H1 (cell line): ENCODE data around the gene TMEM97. TPM values are rescaled to one million over a fixed set of nuclear protein-coding genes. Genes with fewer than 3 reads are reported as not detected.
A peak's percentile ranks its signal among the peaks of the same experiment; 100 is the strongest.

ENCODE experiments used
- CTCF ChIA-PET: fragments of 300-600 bp; sonication (Branson Sonifier 250); formaldehyde crosslinking; loops from one replicate; lab custom pipeline; 2021; ENCODE audit not compliant: partially characterized antibody; lab: Charles Lee
- POLR2A ChIA-PET: fragments of 300-600 bp; sonication (Branson Sonifier 250); formaldehyde crosslinking; loops from one replicate; lab custom pipeline; 2021; ENCODE audit warnings: inconsistent platforms; ENCODE audit not compliant: partially characterized antibody; lab: Charles Lee
- DNase-seq, 2 experiments: peaks; one replicate each; pipeline versions ENCODE4 v3.0.0 to v3.0.0-alpha.2; 2010 to 2022; ENCODE audit warnings: low spot score in 2 of 2, low read depth in 1 of 2, mixed read lengths in 1 of 2
- FAIRE-seq: peaks from 2 replicates; lab custom pipeline; 2011; peaks lifted over from hg19 to GRCh38; lab: Jason Lieb, UNC
- H2AFZ ChIP-seq: 2 replicates; pipeline ENCODE4 v1.8.1; 2012; ENCODE audit warnings: low read length, inconsistent platforms
- H2AK5ac ChIP-seq: 2 replicates; pipeline ENCODE4 v1.6.1; 2013; ENCODE audit warnings: low read depth, low read length
- H2BK120ac ChIP-seq: replicated peaks from 2 replicates; pipeline ENCODE3; 2013; ENCODE audit warnings: low read depth, low read length, inconsistent platforms
- H2BK12ac ChIP-seq: 2 replicates; pipeline ENCODE4 v1.6.1; 2013; ENCODE audit warnings: low read depth, low read length
- H2BK15ac ChIP-seq: 2 replicates; pipeline ENCODE4 v1.6.1; 2013; ENCODE audit warnings: low read length
- H2BK20ac ChIP-seq: 2 replicates; pipeline ENCODE4 v1.6.1; 2013; ENCODE audit warnings: low read length
- H2BK5ac ChIP-seq: 2 replicates; pipeline ENCODE4 v1.6.1; 2013; ENCODE audit warnings: low read depth, low read length
- H3K14ac ChIP-seq: 2 replicates; pipeline ENCODE4 v1.6.1; 2013; ENCODE audit warnings: inconsistent platforms; ENCODE audit not compliant: insufficient read length
- H3K18ac ChIP-seq: 2 replicates; pipeline ENCODE4 v1.6.1; 2013; ENCODE audit warnings: low read length; ENCODE audit errors: extremely low read depth
- H3K23ac ChIP-seq: 2 replicates; pipeline ENCODE4 v1.6.1; 2013; ENCODE audit warnings: inconsistent platforms; ENCODE audit not compliant: insufficient read length
- H3K23me2 ChIP-seq: 2 replicates; pipeline ENCODE4 v1.6.1; 2013; ENCODE audit warnings: low read depth, low read length
- H3K27ac ChIP-seq: 2 replicates; pipeline ENCODE4 v1.6.1; 2011; ENCODE audit warnings: low read depth, low read length, inconsistent platforms
- H3K27me3 ChIP-seq, 4 experiments: replicated peaks in 1 of 4; 1 replicate in 1 of 4; 2 replicates in 3 of 4; pipeline versions ENCODE4 v1.6.1 to v1.8.1; 2011 to 2013; ENCODE audit warnings: low read length in 3 of 4, mild to moderate bottlenecking in 3 of 4, inconsistent platforms in 2 of 4, mixed read lengths in 2 of 4, moderate library complexity in 1 of 4; ENCODE audit not compliant: control insufficient read depth in 3 of 4, insufficient read depth in 3 of 4; ENCODE audit errors: extremely low read depth in 1 of 4
- H3K36me3 ChIP-seq, 4 experiments: 2 replicates each; pipeline versions ENCODE4 v1.6.1 to v1.8.1; 2011 to 2013; ENCODE audit warnings: mild to moderate bottlenecking in 4 of 4, low read length in 3 of 4, moderate library complexity in 2 of 4, control low read depth in 1 of 4, inconsistent platforms in 1 of 4; ENCODE audit not compliant: insufficient read depth in 4 of 4, control insufficient read depth in 2 of 4
- H3K4ac ChIP-seq: replicated peaks from 2 replicates; pipeline ENCODE3; 2013; ENCODE audit warnings: low read length, low read depth, mixed read lengths, inconsistent platforms; ENCODE audit not compliant: insufficient read length
- H3K4me1 ChIP-seq, 4 experiments: replicated peaks in 1 of 4; 1 replicate in 1 of 4; 2 replicates in 3 of 4; pipeline versions ENCODE4 v1.6.1 to v1.8.1; 2011 to 2013; ENCODE audit warnings: low read length in 3 of 4, inconsistent platforms in 2 of 4, mixed read lengths in 1 of 4; ENCODE audit not compliant: insufficient read depth in 4 of 4, control insufficient read depth in 3 of 4
- H3K4me2 ChIP-seq, 2 experiments: 2 replicates each; pipeline versions ENCODE4 v1.6.1 to v1.8.1; 2011 to 2013; ENCODE audit warnings: low read depth in 2 of 2, low read length in 2 of 2, control low read depth in 1 of 2, inconsistent platforms in 1 of 2, mild to moderate bottlenecking in 1 of 2; ENCODE audit not compliant: insufficient read depth in 1 of 2
- H3K4me3 ChIP-seq, 4 experiments: fragments of 200-600, 300-600 bp in 1 of 4; sonication (generic), shearing (Covaris generic), sonication (Bioruptor Twin) in 1 of 4; 2 replicates each; pipeline versions ENCODE4 v1.5.1 to v1.8.1; 2011 to 2016; ENCODE audit warnings: low read length in 4 of 4, low read depth in 3 of 4, control low read depth in 2 of 4, inconsistent platforms in 2 of 4, mild to moderate bottlenecking in 2 of 4, mixed read lengths in 1 of 4, moderate library complexity in 1 of 4; ENCODE audit not compliant: insufficient read depth in 2 of 4; ENCODE audit errors: extremely low read depth in 1 of 4
- H3K56ac ChIP-seq: replicated peaks from 2 replicates; pipeline ENCODE3; 2013; ENCODE audit warnings: low read depth, mild to moderate bottlenecking, mixed read lengths, low read length, inconsistent platforms; ENCODE audit not compliant: insufficient read length
- H3K79me1 ChIP-seq: 2 replicates; pipeline ENCODE4 v1.6.1; 2013; ENCODE audit warnings: low read depth, low read length, control low read depth
- H3K79me2 ChIP-seq, 2 experiments: 2 replicates each; pipeline versions ENCODE4 v1.6.1 to v1.8.1; 2012 to 2013; ENCODE audit warnings: low read length in 2 of 2, mild to moderate bottlenecking in 2 of 2, inconsistent platforms in 1 of 2; ENCODE audit not compliant: insufficient read depth in 2 of 2, control insufficient read depth in 1 of 2
- H3K9ac ChIP-seq, 4 experiments: replicated peaks in 1 of 4; 1 replicate in 1 of 4; 2 replicates in 3 of 4; pipeline versions ENCODE4 v1.6.1 to v1.8.1; 2011 to 2013; ENCODE audit warnings: low read depth in 3 of 4, low read length in 3 of 4, control low read depth in 2 of 4, mild to moderate bottlenecking in 2 of 4, moderate library complexity in 2 of 4, inconsistent platforms in 1 of 4; ENCODE audit errors: extremely low read depth in 1 of 4
- H3K9me3 ChIP-seq, 2 experiments: 2 replicates each; pipeline versions ENCODE4 v1.6.1 to v1.8.1; 2012 to 2013; ENCODE audit warnings: mild to moderate bottlenecking in 2 of 2, moderate library complexity in 2 of 2, control low read depth in 1 of 2, inconsistent platforms in 1 of 2, low read depth in 1 of 2, low read length in 1 of 2, mixed read lengths in 1 of 2; ENCODE audit not compliant: insufficient read depth in 2 of 2
- H4K20me1 ChIP-seq, 2 experiments: replicated peaks in 1 of 2; 2 replicates each; pipeline versions ENCODE3 to v1.8.1; 2011 to 2013; ENCODE audit warnings: inconsistent platforms in 2 of 2, low read length in 2 of 2, mild to moderate bottlenecking in 1 of 2; ENCODE audit not compliant: insufficient read depth in 2 of 2, control insufficient read depth in 1 of 2
- H4K5ac ChIP-seq: 2 replicates; pipeline ENCODE4 v1.6.1; 2013; ENCODE audit warnings: low read length, low read depth, mixed read lengths, inconsistent platforms; ENCODE audit not compliant: insufficient read length
- H4K8ac ChIP-seq: 2 replicates; pipeline ENCODE4 v1.8.0; 2013; ENCODE audit warnings: mild to moderate bottlenecking, moderate library complexity, low read length, inconsistent platforms; ENCODE audit not compliant: insufficient read depth; ENCODE audit errors: extremely low read depth
- H4K91ac ChIP-seq: replicated peaks from 2 replicates; pipeline ENCODE3; 2013; ENCODE audit warnings: low read length, mixed read lengths, inconsistent platforms; ENCODE audit not compliant: insufficient read length
- BCL11A ChIP-seq, 2 experiments: IDR thresholded peaks; one replicate each; pipeline ENCODE4 v1.6.1; 2011; ENCODE audit warnings: low read depth in 2 of 2, low read length in 2 of 2, mild to moderate bottlenecking in 2 of 2
- CBX8 ChIP-seq: fragments of 300-800, 300-1000 bp; sonication (generic); IDR thresholded peaks from 2 replicates; pipeline ENCODE4 v1.7.1; 2016; ENCODE audit warnings: low read depth, low read length, borderline replicate concordance
- CEBPB ChIP-seq: IDR thresholded peaks from 2 replicates; pipeline ENCODE4 v1.6.1; 2012; ENCODE audit warnings: low read depth, low read length
- KDM4A ChIP-seq: IDR thresholded peaks from one replicate; pipeline ENCODE4 v1.7.1; 2012; ENCODE audit warnings: low read depth, mild to moderate bottlenecking, moderate library complexity, low read length, inconsistent platforms; ENCODE audit not compliant: severe bottlenecking
- RBBP5 ChIP-seq: IDR thresholded peaks from 2 replicates; pipeline ENCODE4 v1.7.1; 2012; ENCODE audit warnings: low read depth, mild to moderate bottlenecking, inconsistent platforms, low read length, moderate library complexity, borderline replicate concordance
- RNF2 ChIP-seq: fragments of 200-900, 300-1000 bp; sonication (generic); IDR thresholded peaks from 2 replicates; pipeline ENCODE4 v1.7.1; 2016; ENCODE audit warnings: borderline replicate concordance, low read depth, mild to moderate bottlenecking, antibody characterized with exemption, low read length; ENCODE audit not compliant: poor library complexity, severe bottlenecking; ENCODE audit errors: missing control alignments
- SIX5 ChIP-seq: IDR thresholded peaks from 2 replicates; pipeline ENCODE4 v1.6.1; 2011; ENCODE audit warnings: mild to moderate bottlenecking, low read depth, low read length
- SP2 ChIP-seq: IDR thresholded peaks from 2 replicates; pipeline ENCODE4 v1.6.1; 2012; ENCODE audit warnings: mild to moderate bottlenecking, low read length, inconsistent platforms
- WGBS, 2 experiments: shearing (Covaris generic) in 1 of 2; methylation state at CpG; one replicate each; pipeline versions ENCODE4 v1.1.6 to v1.1.7; 2013 to 2015; ENCODE audit warnings: low lambda C conversion rate in 2 of 2, mixed read lengths in 2 of 2, inconsistent platforms in 1 of 2, low coverage in 1 of 2, missing lambda C conversion rate in 1 of 2; ENCODE audit not compliant: insufficient replicate concordance in 2 of 2, insufficient coverage in 1 of 2, insufficient read length in 1 of 2; ENCODE audit errors: extremely low coverage in 1 of 2, missing lambda C conversion rate in 1 of 2; 5-methylcytosine and 5-hydroxymethylcytosine counted together
- polyA plus RNA-seq, 7 experiments: library from polyadenylated mRNA; depleted of rRNA in 3 of 7; stranded (reverse) in 5 of 7; unstranded in 2 of 7; fragments of >200 nt in 5 of 7; fragments of 200-250 nt in 2 of 7; gene quantifications; 1 replicate in 5 of 7; 2 replicates in 1 of 7; 4 replicates in 1 of 7; pipeline versions ENCODE4 v1.2.1 to v1.2.3, GENCODE V29; 2011 to 2013; ENCODE audit warnings: missing spikeins in 2 of 7, mixed read lengths in 2 of 7
- total RNA-seq: library from RNA; stranded (reverse); fragmentation: NEBNext Ultra II Directional; extraction: Animal tissue kit (Norgen Biotek cat#: 25700); gene quantifications from 2 replicates; pipeline ENCODE4 v1.2.1, GENCODE V29; 2021
- TF ChIP-seq, protein P1 (sequence below): IDR thresholded peaks from 2 replicates; pipeline ENCODE4 v1.6.1; 2011; ENCODE audit warnings: low read depth, mild to moderate bottlenecking, low read length; ENCODE audit not compliant: insufficient read depth

TMEM97 gene
- total and polyA plus RNA-seq, 2 of the 8 experiments (the other 6 are each of a cell fraction or from before 2014, with no cell fraction given), result 126 to 130 TPM

- Histone ChIP-seq H3K9ac (peak overlapping the region; percentile 69 to 90 (median 70); a peak in 6 of 7 replicates), H2AK5ac (no peak overlapping the region), H3K79me1 (peaks cover 16% of the 10 kb centered on the region), H3K27me3 (no peaks in the 10 kb centered on the region), H3K36me3 (no peaks in the 10 kb centered on the region), H4K20me1 (peaks cover 4 to 5% of the 10 kb centered on the region in 2 experiments), H3K14ac (no peak overlapping the region), H3K18ac (no peak overlapping the region), H2BK20ac (no peak overlapping the region), H3K23ac (no peak overlapping the region), H4K91ac (no peak overlapping the region), H3K4me3 (peak overlapping the region; percentile 73 to 95 (median 82)), H4K5ac (no peak overlapping the region), H2BK120ac (no peak overlapping the region), H3K56ac (no peak overlapping the region), H3K9me3 (no peaks in the 10 kb centered on the region), H2BK12ac (no peak overlapping the region), H3K4me1 (peaks cover 0 to 10% (median 8%) of the 10 kb centered on the region in 4 experiments; a peak in 6 of 7 replicates), H2AFZ (peak overlapping the region; percentile 1; the same call in 1 of the 2 replicates), H2BK5ac (peak overlapping the region; percentile 75; the same call in 1 of the 2 replicates), H2BK15ac (no peak overlapping the region), H3K4me2 (peak overlapping the region; percentile 78 to 91), H4K8ac (peak overlapping the region; percentile 72; the same call in 1 of the 2 replicates), H3K27ac (peak overlapping the region; percentile 67; the same call in 1 of the 2 replicates), H3K79me2 (peaks cover 0 to 13% of the 10 kb centered on the region in 2 experiments; a peak in 2 of 4 replicates), H3K4ac (no peak overlapping the region), H3K23me2 (peaks cover 10% of the 10 kb centered on the region; the same call in 1 of the 2 replicates)
- no peak for FAIRE-seq
- CTCF ChIA-PET, result interaction anchor here (1.1 to 1.9 kb wide), 7 partner anchors 12 to 102 kb away, joined by 3 to 7 read pairs (median 5); partner anchors contain the start of gene VTN
- POLR2A ChIA-PET, result interaction anchor here (1.2 to 2.5 kb wide), 7 partner anchors 9 to 23 kb away, joined by 4 to 19 read pairs (median 12); partner anchors contain the start of genes POLDIP2 and TMEM97
- WGBS, 2 experiments, result 24% methylated on average over 18 of the region's 18 CpGs; no CpG with 5 or more reads in 1 of the 2 experiments
- no peak for DNase-seq
- TF ChIP-seq RNF2 (no peak), RBBP5 (no peak), SP2 (no peak), BCL11A (IDR thresholded peaks at IDR 0.05; ENCODE audit: low read depth in 2 of 2, low read length in 2 of 2) (no peak), SIX5 (no peak), CEBPB (no peak), CBX8 (no peak), KDM4A (no peak)
- TF ChIP-seq, protein P1, sequence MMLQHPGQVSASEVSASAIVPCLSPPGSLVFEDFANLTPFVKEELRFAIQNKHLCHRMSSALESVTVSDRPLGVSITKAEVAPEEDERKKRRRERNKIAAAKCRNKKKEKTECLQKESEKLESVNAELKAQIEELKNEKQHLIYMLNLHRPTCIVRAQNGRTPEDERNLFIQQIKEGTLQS, result no peak
Measured at GRCh38 chr17:28334666-28335200, 15.7 kb downstream of the TMEM97 start.
